Left lung (tissue), 10 donors: ENCODE measurements around the gene FRA10AC1. TPM values are rescaled to one million over a fixed set of nuclear protein-coding genes. Genes with fewer than 3 reads are reported as not detected.
A peak's percentile ranks its signal among the peaks of the same experiment; 100 is the strongest.

Source experiments
- ATAC-seq: fragments of 200-7000 bp; cut with Tn5 transposase; one replicate; pipeline ENCODE4 v1.9.1; 2020; ENCODE audit warnings: moderate library complexity
- DNase-seq, 4 donors: peaks; one replicate each; pipeline ENCODE4 v3.0.0-alpha.2; 2013 to 2020
- H3K27ac ChIP-seq, 2 donors: fragments of 200-600 bp; sonication (generic) in 1 of 2; one replicate each; pipeline versions ENCODE4 v1.5.0 to v1.8.0; 2020 to 2021
- H3K27me3 ChIP-seq, 2 donors: fragments of 200-600 bp; sonication (generic) in 1 of 2; one replicate each; pipeline versions ENCODE4 v1.5.0 to v1.8.0; 2020 to 2021
- H3K36me3 ChIP-seq, 2 donors: fragments of 200-600 bp; sonication (generic) in 1 of 2; one replicate each; pipeline versions ENCODE4 v1.5.0 to v1.8.0; 2020 to 2021
- H3K4me1 ChIP-seq, 2 donors: fragments of 200-600 bp; one replicate each; pipeline ENCODE4 v1.8.0; 2021
- H3K4me3 ChIP-seq, 2 donors: fragments of 200-600 bp; sonication (generic) in 1 of 2; one replicate each; pipeline versions ENCODE4 v1.5.0 to v1.8.0; 2020 to 2021; ENCODE audit warnings: mild to moderate bottlenecking in 1 of 2
- H3K9me3 ChIP-seq, 2 donors: fragments of 200-600 bp; sonication (generic) in 1 of 2; one replicate each; pipeline versions ENCODE4 v1.5.0 to v1.8.0; 2020 to 2021
- intact Hi-C, 2 donors: fragments of 100-400 bp; cut with DNase I; formaldehyde crosslinking; loops; one replicate each; pipeline versions ENCODE4 v1.11.2 to v1.14.2; 2022
- polyA plus RNA-seq, 6 donors: library from polyadenylated mRNA; unstranded; fragments of 120-200 nt; gene quantifications; one replicate each; pipeline ENCODE4 v1.2.1, GENCODE V29; 2013; ENCODE audit not compliant: insufficient read length in 6 of 6
- total RNA-seq, 2 donors: library from RNA; stranded (reverse); fragmentation: NEBNext Ultra II Directional; extraction: Animal tissue kit (Norgen Biotek cat#: 25700); gene quantifications; one replicate each; pipeline ENCODE4 v1.2.1, GENCODE V29; 2021
- TF ChIP-seq, protein P1 (sequence below), 2 donors: fragments of 200-600 bp; sonication (generic) in 1 of 2; IDR thresholded peaks; one replicate each; pipeline versions ENCODE4 v1.5.0 to v1.8.0; 2021; ENCODE audit warnings: antibody characterized with exemption in 2 of 2
- donor health status: DM: no; HTN: yes; CAD: no.
- donor health status: DM: no; HTN: no; CAD: no.

Gene FRA10AC1
- total and polyA plus RNA-seq, 8 donors, result 13.6 to 61.6 (median 48.9) TPM

DNA sequence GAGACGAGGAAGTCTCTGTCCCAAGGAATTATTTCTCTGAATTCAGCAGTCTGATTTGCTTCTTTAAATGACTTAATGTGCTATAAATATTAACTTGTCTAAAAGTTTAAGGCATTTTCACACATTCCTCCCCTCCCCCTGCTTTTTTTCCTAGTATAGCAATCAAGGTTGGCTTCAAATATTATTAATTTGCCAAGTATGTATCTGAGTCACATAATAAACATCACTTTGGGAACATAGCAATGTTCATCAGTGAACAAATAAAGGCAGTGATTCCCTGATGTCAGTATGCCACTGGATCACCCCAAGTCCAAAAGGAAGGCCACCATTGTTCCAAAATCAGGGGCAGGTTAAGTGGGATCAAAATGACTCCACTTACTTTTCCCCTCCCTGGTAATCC is 49.5 kb downstream of the FRA10AC1 start:
- TF ChIP-seq, protein P1, sequence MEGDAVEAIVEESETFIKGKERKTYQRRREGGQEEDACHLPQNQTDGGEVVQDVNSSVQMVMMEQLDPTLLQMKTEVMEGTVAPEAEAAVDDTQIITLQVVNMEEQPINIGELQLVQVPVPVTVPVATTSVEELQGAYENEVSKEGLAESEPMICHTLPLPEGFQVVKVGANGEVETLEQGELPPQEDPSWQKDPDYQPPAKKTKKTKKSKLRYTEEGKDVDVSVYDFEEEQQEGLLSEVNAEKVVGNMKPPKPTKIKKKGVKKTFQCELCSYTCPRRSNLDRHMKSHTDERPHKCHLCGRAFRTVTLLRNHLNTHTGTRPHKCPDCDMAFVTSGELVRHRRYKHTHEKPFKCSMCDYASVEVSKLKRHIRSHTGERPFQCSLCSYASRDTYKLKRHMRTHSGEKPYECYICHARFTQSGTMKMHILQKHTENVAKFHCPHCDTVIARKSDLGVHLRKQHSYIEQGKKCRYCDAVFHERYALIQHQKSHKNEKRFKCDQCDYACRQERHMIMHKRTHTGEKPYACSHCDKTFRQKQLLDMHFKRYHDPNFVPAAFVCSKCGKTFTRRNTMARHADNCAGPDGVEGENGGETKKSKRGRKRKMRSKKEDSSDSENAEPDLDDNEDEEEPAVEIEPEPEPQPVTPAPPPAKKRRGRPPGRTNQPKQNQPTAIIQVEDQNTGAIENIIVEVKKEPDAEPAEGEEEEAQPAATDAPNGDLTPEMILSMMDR (IDR thresholded peaks at IDR 0.05), result no peak
- no peaks in the 10 kb centered on the region for H3K36me3 ChIP-seq
- ATAC-seq, result no peak

DNA sequence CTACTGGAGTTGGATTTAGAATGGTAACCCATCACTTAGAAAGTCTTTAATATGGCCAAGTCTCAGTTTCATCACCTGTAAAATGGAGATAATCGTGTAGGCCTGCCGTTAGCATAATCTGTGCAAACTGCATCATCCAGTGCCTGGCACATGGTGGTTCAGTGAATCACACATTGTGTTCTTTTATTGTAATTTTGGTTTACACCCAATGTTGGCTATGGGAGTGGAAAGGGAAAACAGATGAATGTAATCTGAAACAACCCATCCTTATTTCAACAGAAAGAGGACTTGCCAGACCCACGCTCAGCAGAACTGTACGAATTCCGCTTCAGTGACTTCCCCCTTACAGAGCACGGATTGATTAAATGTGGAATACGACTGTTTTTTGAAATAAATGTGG is 62.6 kb downstream of the FRA10AC1 start:
- TF ChIP-seq, protein P1 (IDR thresholded peaks at IDR 0.05), result no peak
- DNase-seq (no peak), ATAC-seq (no peak)
- intact Hi-C loops, result no loop called here
- Histone ChIP-seq H3K9me3 (no peaks in the 10 kb centered on the region), H3K27me3 (no peaks in the 10 kb centered on the region), H3K36me3 (no peaks in the 10 kb centered on the region), H3K4me1 (no peaks in the 10 kb centered on the region), H3K4me3 (no peak overlapping the region), H3K27ac (no peak overlapping the region)

More for the DNA sequence above, 49.5 kb downstream of the FRA10AC1 start:
- no peak for DNase-seq
- Histone ChIP-seq H3K4me3 (no peak overlapping the region), H3K4me1 (no peaks in the 10 kb centered on the region), H3K27ac (no peak overlapping the region), H3K9me3 (no peaks in the 10 kb centered on the region), H3K27me3 (no peaks in the 10 kb centered on the region)
- intact Hi-C loops, result no loop called here

DNA sequence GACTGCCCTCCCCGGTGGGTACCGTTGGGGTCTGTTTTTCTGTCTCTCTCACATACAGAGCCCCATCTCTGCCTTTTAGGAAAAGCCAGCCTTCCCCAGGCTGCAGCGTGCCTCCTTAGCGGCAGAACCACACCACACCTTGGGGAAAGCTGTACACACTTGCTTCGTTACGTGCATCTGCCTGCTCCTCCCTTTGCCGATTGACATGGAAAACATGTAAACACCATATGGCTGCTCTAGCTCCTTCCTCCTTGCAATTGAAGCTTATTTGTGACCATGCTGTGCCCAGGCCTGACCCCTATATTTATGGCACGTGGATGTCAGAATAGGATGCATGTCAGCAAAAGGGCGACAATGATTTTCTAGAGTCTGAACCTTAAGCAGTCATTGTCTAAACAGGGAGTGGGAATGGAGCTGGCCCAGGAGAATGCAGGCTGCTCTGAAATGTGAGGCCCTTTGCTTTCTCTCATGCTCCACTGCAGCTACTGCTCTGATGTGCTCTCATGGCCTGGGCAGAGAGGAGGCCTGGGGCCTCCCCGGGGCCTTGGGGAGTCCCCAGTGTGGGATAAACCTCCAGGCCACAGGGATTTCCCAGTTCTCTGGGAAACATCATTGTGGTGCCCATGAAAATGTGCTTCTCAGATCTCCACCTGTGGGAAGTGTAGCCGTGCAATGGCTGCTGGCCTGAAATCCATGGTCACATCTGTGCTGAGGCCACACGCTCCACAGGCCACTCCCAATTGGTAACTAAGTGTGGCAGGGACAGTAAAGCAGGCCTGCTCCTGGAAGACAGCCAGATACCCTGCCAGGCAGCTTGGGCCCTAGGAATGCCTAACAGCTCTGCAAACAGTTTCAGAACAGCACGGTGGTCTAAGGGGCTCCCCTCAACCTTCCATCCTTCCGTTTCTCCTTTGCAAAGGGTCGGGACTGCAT is 71.5 kb downstream of the FRA10AC1 start:
- no peaks in the 10 kb centered on the region for H3K36me3 ChIP-seq
- H3K4me1 ChIP-seq, result no peaks in the 10 kb centered on the region
- no peaks in the 10 kb centered on the region for H3K9me3 ChIP-seq
- peak in 1 of 4 donors; percentile 13 for DNase-seq
- ATAC-seq, result no peak
- no peak overlapping the region for H3K4me3 ChIP-seq
- TF ChIP-seq, protein P1 (IDR thresholded peaks at IDR 0.05), result no peak
- H3K27me3 ChIP-seq, result peaks cover 0 to 4% of the 10 kb centered on the region in 2 donors
- no peak overlapping the region for H3K27ac ChIP-seq
- intact Hi-C loops, result no loop called here

DNA sequence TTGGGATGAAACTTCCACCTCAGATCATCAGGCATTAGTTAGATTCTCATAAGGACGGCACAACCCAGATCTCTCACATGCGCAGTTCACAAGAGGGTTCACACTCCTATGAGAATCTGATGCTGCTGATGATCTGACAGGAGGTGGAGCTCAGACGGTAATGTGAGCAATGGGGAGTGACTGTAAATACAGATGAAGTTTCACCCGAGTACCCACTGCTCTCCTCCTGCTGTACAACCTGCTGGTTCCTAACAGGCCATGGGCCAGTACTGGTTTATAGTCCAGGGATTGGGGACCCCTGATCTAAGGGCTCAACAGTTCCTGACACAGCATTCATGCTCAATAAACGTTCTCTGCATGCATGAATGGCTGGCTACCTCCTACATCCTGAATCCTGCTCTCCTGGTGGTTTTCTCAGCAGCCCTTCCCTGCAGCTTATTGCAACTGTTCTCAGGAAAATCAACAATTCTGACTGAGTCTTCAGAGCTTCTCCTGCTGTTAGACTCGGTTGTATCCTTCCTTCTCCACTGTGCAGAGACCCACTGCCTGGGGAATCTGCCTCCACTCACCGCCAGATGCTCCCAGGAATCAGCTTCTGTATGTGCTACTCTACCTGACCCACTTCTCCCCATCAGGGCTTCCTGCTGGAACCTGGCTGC is 72.6 kb downstream of the FRA10AC1 start:
- ATAC-seq, result no peak

More for the DNA sequence above, 72.6 kb downstream of the FRA10AC1 start:
- no peak for DNase-seq
- no peaks in the 10 kb centered on the region for H3K36me3 ChIP-seq
- no peak overlapping the region for H3K4me3 ChIP-seq
- no peaks in the 10 kb centered on the region for H3K4me1 ChIP-seq
- intact Hi-C loops, result no loop called here
- peaks cover 0 to 4% of the 10 kb centered on the region in 2 donors for H3K27me3 ChIP-seq
- no peaks in the 10 kb centered on the region for H3K9me3 ChIP-seq
- no peak overlapping the region for H3K27ac ChIP-seq
- TF ChIP-seq, protein P1 (IDR thresholded peaks at IDR 0.05), result no peak
